ENCODE results near the gene ARHGAP28. TPM values are rescaled to one million over a fixed set of nuclear protein-coding genes. Genes with fewer than 3 reads are reported as not detected.

Gene ARHGAP28
- total RNA-seq, 2 experiments from 2014 or later, result not detected

- ATAC-seq (ENCODE audit: poor library complexity) (no peak), DNase-seq (no peak)
- intact Hi-C loops (cut with DNase I, micrococcal nuclease), result no loop called here
- Histone ChIP-seq H3K9me3 (ENCODE audit: control insufficient read depth in 1 of 2, insufficient read depth in 1 of 2, low read length in 2 of 2) (peaks cover 0 to 3% of the 10 kb centered on the region in 2 experiments), H3K4me1 (ENCODE audit: insufficient read depth, low read length) (no peaks in the 10 kb centered on the region), H3K4me3 (ENCODE audit: low read length) (no peak overlapping the region), H3K27me3 (ENCODE audit: control insufficient read depth in 1 of 2, insufficient read depth in 2 of 2, low read length in 2 of 2) (no peaks in the 10 kb centered on the region), H3K36me3 (ENCODE audit: insufficient read depth, low read length) (no peaks in the 10 kb centered on the region), H3K27ac (ENCODE audit: low read depth in 1 of 2, low read length in 2 of 2) (no peak overlapping the region)
- H3K27ac Mint-ChIP-seq, result no peak overlapping the region
- H3K9me3 Mint-ChIP-seq, result peaks cover 2% of the 10 kb centered on the region
- ChIA-PET CTCF (no interaction called here), POLR2A (no interaction called here)
- no peaks in the 10 kb centered on the region for H3K4me1 Mint-ChIP-seq (ENCODE audit: low read depth)
- no peak for TF ChIP-seq CTCF (IDR thresholded peaks at IDR 0.05)
- H3K4me3 Mint-ChIP-seq, result no peak overlapping the region
- H3K27me3 Mint-ChIP-seq, result no peaks in the 10 kb centered on the region
- H3K36me3 Mint-ChIP-seq (ENCODE audit: low read depth), result no peaks in the 10 kb centered on the region
These were observed 15.4 kb downstream of the ARHGAP28 start for GRCh38 chr18:6744816-6745455.

- H3K4me1 Mint-ChIP-seq (ENCODE audit: low read depth), result no peaks in the 10 kb centered on the region
- ChIA-PET CTCF (no interaction called here), POLR2A (no interaction called here)
- peaks cover 2% of the 10 kb centered on the region for H3K9me3 Mint-ChIP-seq
- Histone ChIP-seq H3K27me3 (ENCODE audit: control insufficient read depth in 1 of 2, insufficient read depth in 2 of 2, low read length in 2 of 2) (no peaks in the 10 kb centered on the region), H3K4me3 (ENCODE audit: low read length) (no peak overlapping the region), H3K36me3 (ENCODE audit: insufficient read depth, low read length) (no peaks in the 10 kb centered on the region), H3K27ac (ENCODE audit: low read depth in 1 of 2, low read length in 2 of 2) (no peak overlapping the region), H3K4me1 (ENCODE audit: insufficient read depth, low read length) (no peaks in the 10 kb centered on the region), H3K9me3 (ENCODE audit: control insufficient read depth in 1 of 2, insufficient read depth in 1 of 2, low read length in 2 of 2) (peaks cover 0 to 3% of the 10 kb centered on the region in 2 experiments)
- no peaks in the 10 kb centered on the region for H3K27me3 Mint-ChIP-seq
- no peak overlapping the region for H3K4me3 Mint-ChIP-seq
- ATAC-seq (ENCODE audit: poor library complexity) (no peak), DNase-seq (no peak)
- no peak for TF ChIP-seq CTCF (IDR thresholded peaks at IDR 0.05)
- intact Hi-C loops (cut with DNase I, micrococcal nuclease), result no loop called here
- no peaks in the 10 kb centered on the region for H3K36me3 Mint-ChIP-seq (ENCODE audit: low read depth)
- H3K27ac Mint-ChIP-seq, result no peak overlapping the region
These were observed 16.1 kb downstream of the ARHGAP28 start for GRCh38 chr18:6745504-6746031.

- no peaks in the 10 kb centered on the region for H3K27me3 ChIP-seq (ENCODE audit: control insufficient read depth in 1 of 2, insufficient read depth in 2 of 2, low read length in 2 of 2)
- no peak for ATAC-seq (ENCODE audit: poor library complexity)
- Mint-ChIP-seq H3K36me3 (ENCODE audit: low read depth) (no peaks in the 10 kb centered on the region), H3K4me1 (ENCODE audit: low read depth) (no peaks in the 10 kb centered on the region), H3K27me3 (no peaks in the 10 kb centered on the region), H3K27ac (no peak overlapping the region), H3K4me3 (no peak overlapping the region), H3K9me3 (peaks cover 5% of the 10 kb centered on the region)
- no peak overlapping the region for H3K27ac ChIP-seq (ENCODE audit: low read depth in 1 of 2, low read length in 2 of 2)
- no peak overlapping the region for H3K4me3 ChIP-seq (ENCODE audit: low read length)
- H3K36me3 ChIP-seq (ENCODE audit: insufficient read depth, low read length), result no peaks in the 10 kb centered on the region
- H3K9me3 ChIP-seq (ENCODE audit: control insufficient read depth in 1 of 2, insufficient read depth in 1 of 2, low read length in 2 of 2), result peaks cover 0 to 3% of the 10 kb centered on the region in 2 experiments
- ChIA-PET CTCF (no interaction called here), POLR2A (no interaction called here)
- no peaks in the 10 kb centered on the region for H3K4me1 ChIP-seq (ENCODE audit: insufficient read depth, low read length)
- no peak for DNase-seq
- TF ChIP-seq CTCF (IDR thresholded peaks at IDR 0.05), result no peak
- intact Hi-C loops (cut with DNase I, micrococcal nuclease), result no loop called here
These were observed 17.0 kb downstream of the ARHGAP28 start for GRCh38 chr18:6746386-6746960.
